EH (cell line): ENCODE data around the gene OR5D18.
"Not testable (repeated sequence)": the region's sequence is repeated elsewhere in the genome, so short reads cannot be mapped to it uniquely, and the experiment has no call there.

Source experiments
- DNase-seq: peaks from one replicate; pipeline ENCODE4 v3.0.0-alpha.2; 2015; ENCODE audit warnings: low read depth

Gene OR5D18

DNA sequence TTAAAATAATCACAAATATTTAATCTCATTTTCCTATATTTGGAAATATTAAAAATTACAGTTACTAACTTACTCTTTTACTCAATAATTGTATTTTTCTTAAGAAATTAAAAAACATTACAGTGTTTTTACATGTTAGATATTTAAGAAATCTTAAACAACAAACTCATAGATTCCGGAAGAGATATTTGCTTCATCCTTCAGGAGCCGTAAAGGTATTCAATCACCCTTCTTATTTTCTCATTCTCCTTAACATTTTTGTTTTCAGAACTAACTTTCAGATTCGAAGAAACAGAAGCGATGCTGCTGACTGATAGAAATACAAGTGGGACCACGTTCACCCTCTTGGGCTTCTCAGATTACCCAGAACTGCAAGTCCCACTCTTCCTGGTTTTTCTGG is at the start of gene OR5D18:
Gene OR5D18, plus strand, starts transcription at position 301 of the 400 bp plus-strand sequence. Its CDS starts 0 bp downstream, at position 301.
- no peak for DNase-seq

GRCh38 chr11:55773138-55773537 is 46.3 kb upstream of the OR5D18 start, which contains the start of gene OR5D13:
Gene OR5D13 (plus strand): TSS chr11:55773438. CDS start chr11:55773438, 0 bp downstream.
- DNase-seq, result no peak

DNA sequence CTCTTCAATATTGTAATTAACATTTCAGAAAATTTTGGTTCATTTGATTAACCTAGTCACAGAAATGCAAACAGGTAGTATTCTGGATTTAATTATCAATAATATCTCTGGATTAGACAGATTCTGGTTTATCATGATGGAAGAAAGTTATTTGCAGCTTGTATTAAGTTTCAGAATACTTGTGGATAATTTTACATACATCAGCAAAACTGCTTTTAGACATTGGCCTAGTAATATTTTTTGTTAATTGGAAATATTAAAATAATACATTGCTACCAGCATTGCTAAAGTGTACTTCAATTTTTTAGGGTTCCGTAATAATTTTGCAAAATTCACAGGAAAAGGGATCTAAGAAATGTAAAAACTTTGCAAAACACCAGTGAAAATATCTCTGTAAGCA is 27.8 kb upstream of the OR5D18 start:
- DNase-seq, result no peak

DNA sequence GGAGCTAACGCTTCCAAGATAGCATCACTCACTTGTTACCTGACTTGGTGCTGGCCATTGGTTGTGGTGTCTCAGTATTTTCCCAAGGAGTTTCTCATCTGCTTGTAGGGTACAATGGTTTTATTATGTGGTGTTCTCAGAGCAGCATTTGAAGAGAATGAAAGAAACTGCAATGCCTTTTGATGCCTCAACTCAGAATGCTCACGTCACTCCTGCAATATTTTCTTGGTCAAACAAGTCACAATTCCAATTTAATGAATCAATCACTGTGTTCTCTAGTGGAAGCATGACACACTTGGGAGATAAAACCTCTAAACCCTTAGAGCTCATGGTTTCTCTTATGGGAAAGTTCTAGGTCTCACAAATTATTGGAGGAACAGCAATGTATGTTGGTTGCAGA is 26.1 kb upstream of the OR5D18 start:
- DNase-seq, result no peak

- DNase-seq, result no peak
Observed at GRCh38 chr11:55795256-55795655, 24.2 kb upstream of the OR5D18 start, which contains the start of gene OR5D14. Gene OR5D14 (plus strand): TSS chr11:55795556. CDS start chr11:55795556, 0 bp downstream.

DNA sequence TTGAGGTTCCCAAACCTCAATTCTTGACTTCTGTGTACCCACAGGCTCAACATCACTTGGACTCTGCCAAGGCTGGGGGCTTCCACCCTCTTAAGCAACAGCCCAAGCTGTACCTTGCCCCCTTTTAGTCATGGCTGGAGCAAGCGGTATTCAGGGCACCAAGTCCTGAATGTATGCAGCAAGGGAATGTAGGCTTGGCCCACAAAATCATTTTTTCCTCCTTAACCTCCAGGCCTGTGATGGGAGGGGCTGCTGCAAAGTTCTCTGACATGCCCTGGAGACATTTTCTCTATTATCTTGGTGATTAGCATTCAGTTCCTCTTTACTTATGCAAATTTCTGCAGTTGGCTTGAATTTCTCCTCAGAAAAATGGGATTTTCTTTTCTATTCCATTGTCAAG is 13.2 kb upstream of the OR5D18 start:
- no peak for DNase-seq

- no peak for DNase-seq
Observed at GRCh38 chr11:55811067-55811466, 8.4 kb upstream of the OR5D18 start, which contains the start of gene OR5L1. Gene OR5L1 (plus strand): TSS chr11:55811367. CDS start chr11:55811467, 100 bp downstream.

GRCh38 chr11:55826919-55827318 is 7.5 kb downstream of the OR5D18 start, which contains the start of gene OR5L2:
Gene OR5L2 (plus strand): TSS chr11:55827219. CDS start chr11:55827219, 0 bp downstream.
- no peak for DNase-seq

GRCh38 chr11:55838452-55838851 is 19.0 kb downstream of the OR5D18 start, which contains the start of gene OR5D16:
Gene OR5D16 (plus strand): TSS chr11:55838752. CDS start chr11:55838752, 0 bp downstream.
- no peak for DNase-seq

- DNase-seq, result no peak
Observed at GRCh38 chr11:55847453-55847852, 28.0 kb downstream of the OR5D18 start.

DNA sequence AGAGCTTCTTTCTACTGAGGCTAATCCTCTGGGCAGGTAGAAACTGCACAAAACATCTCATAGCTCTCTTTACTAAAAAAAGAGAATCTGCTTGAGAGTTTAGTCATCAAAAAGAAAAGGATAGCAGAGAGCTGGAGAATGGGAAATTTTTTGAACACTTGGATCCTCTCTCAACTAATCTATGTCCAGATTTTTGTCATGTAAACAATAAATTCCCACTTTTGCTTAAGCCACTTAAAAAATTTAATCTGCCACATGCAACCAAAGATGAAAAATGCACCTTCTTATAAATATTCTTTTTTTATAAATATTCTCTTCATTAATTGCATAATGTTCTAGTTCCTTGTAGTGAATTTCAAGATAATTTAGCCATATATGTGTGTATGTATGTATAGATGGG is 29.6 kb downstream of the OR5D18 start:
- no peak for DNase-seq

DNA sequence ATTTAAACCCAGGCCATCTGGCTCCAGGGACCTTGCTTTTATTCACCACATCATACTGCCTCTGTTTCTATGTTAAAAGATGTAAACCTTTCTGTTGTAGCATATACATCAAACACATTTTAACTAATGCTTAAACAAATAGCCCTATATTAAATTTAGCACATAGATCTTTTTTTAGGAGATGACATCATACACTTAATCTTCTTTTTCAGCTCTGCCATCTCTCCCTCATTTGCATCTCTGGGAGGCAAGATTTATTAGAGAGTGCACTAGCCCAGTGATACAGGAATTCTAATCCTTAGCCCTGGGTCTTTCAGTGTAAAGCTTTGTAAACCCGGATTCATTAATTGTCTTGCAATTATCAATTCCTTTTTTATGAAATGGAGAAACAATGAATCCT is 32.7 kb downstream of the OR5D18 start:
- no peak for DNase-seq

GRCh38 chr11:55854704-55855103 is 35.3 kb downstream of the OR5D18 start:
- no peak for DNase-seq

GRCh38 chr11:55867354-55867753 is 47.9 kb downstream of the OR5D18 start:
- not testable (repeated sequence) for DNase-seq
